ENCODE results near the gene TGFBR1.

Gene TGFBR1

DNA sequence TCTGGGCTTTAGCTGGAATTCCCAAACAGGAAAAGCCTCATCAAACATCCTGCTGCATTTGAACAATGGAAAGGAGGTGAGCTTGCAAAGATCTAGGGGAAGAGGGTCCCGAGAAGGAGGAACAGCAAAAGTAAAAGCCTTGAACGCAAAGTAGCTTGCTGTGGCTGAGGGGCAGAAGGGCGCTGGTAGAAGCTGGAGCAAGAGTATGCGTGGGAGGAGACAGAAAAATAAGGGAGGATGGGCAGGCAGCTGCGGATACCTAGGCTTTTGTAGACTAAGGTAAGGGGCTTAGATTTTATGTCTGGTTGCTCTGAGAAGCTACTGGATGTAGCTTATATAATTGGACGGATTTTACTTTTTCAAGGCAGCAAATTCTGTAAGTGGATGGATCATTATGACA, 21.9 kb upstream of the TGFBR1 start:
- ChIA-PET POLR2A (no interaction called here), CTCF (interaction anchor here (0.8 to 1.3 kb wide), 5 partner anchors 9 to 33 kb away, joined by 3 to 4 read pairs (median 3); no protein-coding TSS in a partner anchor)
- TF ChIP-seq, protein P1, sequence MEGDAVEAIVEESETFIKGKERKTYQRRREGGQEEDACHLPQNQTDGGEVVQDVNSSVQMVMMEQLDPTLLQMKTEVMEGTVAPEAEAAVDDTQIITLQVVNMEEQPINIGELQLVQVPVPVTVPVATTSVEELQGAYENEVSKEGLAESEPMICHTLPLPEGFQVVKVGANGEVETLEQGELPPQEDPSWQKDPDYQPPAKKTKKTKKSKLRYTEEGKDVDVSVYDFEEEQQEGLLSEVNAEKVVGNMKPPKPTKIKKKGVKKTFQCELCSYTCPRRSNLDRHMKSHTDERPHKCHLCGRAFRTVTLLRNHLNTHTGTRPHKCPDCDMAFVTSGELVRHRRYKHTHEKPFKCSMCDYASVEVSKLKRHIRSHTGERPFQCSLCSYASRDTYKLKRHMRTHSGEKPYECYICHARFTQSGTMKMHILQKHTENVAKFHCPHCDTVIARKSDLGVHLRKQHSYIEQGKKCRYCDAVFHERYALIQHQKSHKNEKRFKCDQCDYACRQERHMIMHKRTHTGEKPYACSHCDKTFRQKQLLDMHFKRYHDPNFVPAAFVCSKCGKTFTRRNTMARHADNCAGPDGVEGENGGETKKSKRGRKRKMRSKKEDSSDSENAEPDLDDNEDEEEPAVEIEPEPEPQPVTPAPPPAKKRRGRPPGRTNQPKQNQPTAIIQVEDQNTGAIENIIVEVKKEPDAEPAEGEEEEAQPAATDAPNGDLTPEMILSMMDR (IDR thresholded peaks at IDR 0.05; ENCODE audit: control extremely low read depth, extremely low read depth, low read depth, missing control alignments) = no peak
- no peak for DNase-seq (ENCODE audit: extremely low spot score)

DNA sequence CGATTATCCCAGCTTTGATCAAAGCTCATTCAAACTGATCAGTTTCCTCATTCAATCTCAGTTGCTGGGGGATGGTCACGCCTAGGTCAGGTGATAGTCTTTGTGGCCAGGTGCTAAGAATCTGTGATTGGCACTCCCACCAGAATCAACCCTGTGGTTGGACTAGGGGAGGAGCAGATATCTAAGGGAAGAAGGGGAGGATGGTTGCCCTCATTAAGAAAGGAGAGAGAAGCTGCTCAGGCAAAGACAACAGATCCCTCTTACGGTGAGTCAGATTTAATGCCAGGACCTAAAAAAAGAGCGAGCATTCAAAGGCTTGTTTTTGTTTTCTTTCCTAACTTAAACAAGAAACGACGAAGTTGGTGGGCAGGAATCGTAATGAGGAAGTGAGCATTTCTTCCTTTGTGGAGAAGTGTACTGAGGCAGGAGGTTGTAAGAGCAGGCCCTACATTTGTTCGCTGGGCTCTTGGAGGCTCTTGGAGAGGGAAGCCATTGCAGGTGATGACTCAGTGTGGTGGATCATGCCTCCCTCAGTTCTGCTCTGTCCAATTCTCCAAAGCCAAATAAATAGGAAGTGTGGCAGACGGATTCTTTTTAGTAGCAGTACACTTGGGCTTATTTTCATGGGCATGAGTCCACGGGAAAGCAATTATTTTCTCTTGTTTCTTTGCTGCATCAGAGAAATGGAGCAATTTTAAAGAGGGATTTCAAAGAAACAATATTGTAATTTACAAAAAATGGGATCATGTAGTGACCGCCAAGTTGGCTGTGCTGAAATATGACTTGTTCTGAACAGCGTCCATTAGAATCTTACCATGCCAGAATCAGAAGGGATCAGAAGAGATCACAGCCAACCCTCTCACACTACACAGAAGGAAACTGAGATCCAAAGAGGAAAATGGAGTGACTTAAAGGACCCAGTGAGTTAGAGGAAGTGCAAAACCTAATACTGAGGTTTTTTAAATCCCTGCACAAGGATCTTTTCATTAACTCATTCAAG, 18.7 kb upstream of the TGFBR1 start:
- no peak for DNase-seq (ENCODE audit: extremely low spot score)
- TF ChIP-seq, protein P1 (IDR thresholded peaks at IDR 0.05; ENCODE audit: control extremely low read depth, extremely low read depth, low read depth, missing control alignments) = no peak
- POLR2A ChIA-PET = no interaction called here
- CTCF ChIA-PET = interaction anchor here (1.7 to 1.9 kb wide), 2 partner anchors 11 to 18 kb away, joined by 5 to 7 read pairs; partner anchors contain the start of gene TGFBR1

DNA sequence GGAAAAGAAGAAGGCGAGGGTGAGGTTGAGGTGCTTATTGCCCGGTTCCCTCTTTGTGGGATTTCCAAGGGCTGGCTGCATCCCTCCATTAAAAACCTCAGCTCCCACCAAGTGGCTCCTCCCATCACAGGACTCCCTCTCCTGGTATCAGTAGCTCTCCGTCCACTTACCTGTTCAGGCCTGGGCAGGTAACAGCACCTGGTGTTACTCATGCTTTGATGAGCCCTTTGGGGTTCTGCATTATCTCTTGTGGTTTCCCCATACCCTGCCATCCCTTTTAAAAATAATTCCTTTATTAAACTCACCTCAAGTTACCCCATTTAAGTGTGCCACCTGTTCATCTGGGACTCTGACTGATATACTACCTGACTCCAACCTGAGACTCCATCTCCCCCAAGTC, 17.5 kb upstream of the TGFBR1 start:
- POLR2A ChIA-PET = no interaction called here

DNA sequence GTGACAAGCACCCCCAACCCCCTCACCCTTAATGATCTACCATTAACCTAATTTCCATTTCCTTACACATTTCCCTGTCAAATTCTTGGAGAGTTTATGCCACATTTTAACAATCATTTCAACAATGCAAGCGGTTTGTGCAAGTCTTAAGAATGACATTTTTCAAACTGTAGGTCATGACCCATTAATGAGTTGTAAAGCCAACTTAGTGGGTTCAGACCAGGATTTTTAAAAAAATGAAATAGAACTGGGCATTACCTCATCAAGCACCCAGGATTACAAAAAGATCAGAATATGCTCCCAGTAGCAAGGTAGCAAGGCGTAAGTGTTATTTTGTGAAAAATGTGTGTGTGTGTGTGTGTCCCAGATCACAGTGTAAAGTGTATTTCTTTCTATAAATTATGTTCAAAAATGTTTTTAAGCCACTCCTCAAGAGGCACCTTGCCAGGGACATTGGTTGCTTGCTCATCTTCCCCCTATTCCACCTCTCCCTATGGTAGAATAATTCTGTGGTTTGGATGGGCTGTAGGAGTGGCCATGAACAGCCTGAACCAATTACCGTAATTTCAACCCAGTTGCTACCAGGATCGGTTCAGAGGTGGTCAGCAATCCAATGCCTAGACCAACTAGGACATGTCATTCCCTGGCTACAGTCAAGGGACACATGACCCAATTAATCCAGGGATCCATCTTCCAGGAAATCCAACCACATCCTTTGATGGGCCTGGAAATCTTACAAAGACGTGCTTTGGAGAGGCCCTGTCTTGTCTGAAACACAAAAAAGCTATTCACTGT, 14.4 kb upstream of the TGFBR1 start:
- CTCF ChIA-PET = interaction anchor here (0.8 kb wide), 1 partner anchor 13 kb away, joined by 3 read pairs; no protein-coding TSS in a partner anchor
- DNase-seq (ENCODE audit: extremely low spot score) = no peak
- TF ChIP-seq, protein P1 (IDR thresholded peaks at IDR 0.05; ENCODE audit: control extremely low read depth, extremely low read depth, low read depth, missing control alignments) = no peak
- POLR2A ChIA-PET = no interaction called here

More for the DNA sequence above, 17.5 kb upstream of the TGFBR1 start:
- CTCF ChIA-PET = interaction anchor here (2.0 kb wide), 1 partner anchor 11 kb away, joined by 5 read pairs; no protein-coding TSS in a partner anchor
- TF ChIP-seq, protein P1 (IDR thresholded peaks at IDR 0.05; ENCODE audit: control extremely low read depth, extremely low read depth, low read depth, missing control alignments) = no peak
- no peak for DNase-seq (ENCODE audit: extremely low spot score)

GRCh38 chr9:99092643-99093491, 12.0 kb upstream of the TGFBR1 start:
- TF ChIP-seq, protein P1 (IDR thresholded peaks at IDR 0.05; ENCODE audit: control extremely low read depth, extremely low read depth, low read depth, missing control alignments) = no peak
- no peak for DNase-seq (ENCODE audit: extremely low spot score)
- CTCF ChIA-PET = interaction anchor here (0.8 to 1.9 kb wide), 3 partner anchors 10 to 48 kb away, joined by 3 to 9 read pairs (median 4); no protein-coding TSS in a partner anchor
- POLR2A ChIA-PET = no interaction called here

All from GM10248 (cell line).